Central memory CD4-positive, alpha-beta T cell (primary cell): ENCODE measurements around the gene IRF3.
A peak's percentile ranks its signal among the peaks of the same experiment; 100 is the strongest.

Experiments
- DNase-seq: peaks from one replicate; pipeline ENCODE4 v3.0.0; 2022

The IRF3 gene

GRCh38 chr19:49687150-49687549 lies 21.5 kb upstream of the IRF3 start:
- no peak for DNase-seq

GRCh38 chr19:49686503-49687088 lies 20.9 kb upstream of the IRF3 start:
- DNase-seq = no peak

- DNase-seq = no peak
Measured at GRCh38 chr19:49685845-49686332, 20.2 kb upstream of the IRF3 start.

GRCh38 chr19:49684983-49685553 lies 19.4 kb upstream of the IRF3 start:
- DNase-seq = no peak

GRCh38 chr19:49684251-49684982 lies 18.8 kb upstream of the IRF3 start:
- DNase-seq = no peak

GRCh38 chr19:49683814-49684250 lies 18.2 kb upstream of the IRF3 start:
- DNase-seq = no peak

- no peak for DNase-seq
Measured at GRCh38 chr19:49682274-49682673, 16.6 kb upstream of the IRF3 start.

GRCh38 chr19:49681830-49682229 lies 16.2 kb upstream of the IRF3 start:
- no peak for DNase-seq

- DNase-seq = peak; percentile 85
Measured at GRCh38 chr19:49680421-49681351, 15.0 kb upstream of the IRF3 start.

GRCh38 chr19:49679771-49680413 lies 14.2 kb upstream of the IRF3 start:
- no peak for DNase-seq

- no peak for DNase-seq
Measured at GRCh38 chr19:49678985-49679770, 13.5 kb upstream of the IRF3 start.

GRCh38 chr19:49677901-49678674 lies 12.4 kb upstream of the IRF3 start:
- peak; percentile 76 for DNase-seq

GRCh38 chr19:49677231-49677900 lies 11.7 kb upstream of the IRF3 start, which contains the start of gene PRMT1:
Gene PRMT1 (plus strand): TSS chr19:49677271. CDS start chr19:49677281, 10 bp downstream.
- DNase-seq = peak; percentile 63

- peak; percentile 98 for DNase-seq
Measured at GRCh38 chr19:49676784-49677230, 11.2 kb upstream of the IRF3 start.

- DNase-seq = no peak
Measured at GRCh38 chr19:49676136-49676783, 10.6 kb upstream of the IRF3 start.

GRCh38 chr19:49672131-49672919 lies 6.7 kb upstream of the IRF3 start:
- DNase-seq = peak; percentile 61

- no peak for DNase-seq
Measured at GRCh38 chr19:49669516-49669915, 3.9 kb upstream of the IRF3 start.

- DNase-seq = no peak
Measured at GRCh38 chr19:49667473-49667872, 1.8 kb upstream of the IRF3 start.

GRCh38 chr19:49666120-49666444 lies 425 bp upstream of the IRF3 start:
- DNase-seq = no peak
